Measurements from ENCODE around the gene GARS1.

The GARS1 gene

DNA sequence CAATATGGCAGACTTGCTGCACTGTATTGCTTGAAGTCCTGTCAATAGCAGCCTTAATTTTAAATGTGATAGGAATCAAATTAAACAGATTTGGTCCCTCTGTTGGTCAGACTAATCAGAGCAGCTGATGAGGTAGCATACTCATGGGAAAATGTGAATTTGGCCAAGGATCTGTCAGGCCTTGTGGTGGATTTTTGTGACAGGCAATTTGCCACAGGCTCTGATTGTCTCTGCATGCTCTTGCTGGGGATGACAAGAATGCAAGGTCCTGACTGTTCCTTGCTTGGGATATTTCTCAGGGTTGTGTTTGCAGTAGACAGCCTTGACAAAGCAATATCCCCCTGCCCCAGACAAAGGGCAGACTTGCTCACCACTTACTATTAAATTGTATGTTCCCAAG is 41.5 kb upstream of the GARS1 start:
- no peak for FAIRE-seq
- TF ChIP-seq, protein P1, sequence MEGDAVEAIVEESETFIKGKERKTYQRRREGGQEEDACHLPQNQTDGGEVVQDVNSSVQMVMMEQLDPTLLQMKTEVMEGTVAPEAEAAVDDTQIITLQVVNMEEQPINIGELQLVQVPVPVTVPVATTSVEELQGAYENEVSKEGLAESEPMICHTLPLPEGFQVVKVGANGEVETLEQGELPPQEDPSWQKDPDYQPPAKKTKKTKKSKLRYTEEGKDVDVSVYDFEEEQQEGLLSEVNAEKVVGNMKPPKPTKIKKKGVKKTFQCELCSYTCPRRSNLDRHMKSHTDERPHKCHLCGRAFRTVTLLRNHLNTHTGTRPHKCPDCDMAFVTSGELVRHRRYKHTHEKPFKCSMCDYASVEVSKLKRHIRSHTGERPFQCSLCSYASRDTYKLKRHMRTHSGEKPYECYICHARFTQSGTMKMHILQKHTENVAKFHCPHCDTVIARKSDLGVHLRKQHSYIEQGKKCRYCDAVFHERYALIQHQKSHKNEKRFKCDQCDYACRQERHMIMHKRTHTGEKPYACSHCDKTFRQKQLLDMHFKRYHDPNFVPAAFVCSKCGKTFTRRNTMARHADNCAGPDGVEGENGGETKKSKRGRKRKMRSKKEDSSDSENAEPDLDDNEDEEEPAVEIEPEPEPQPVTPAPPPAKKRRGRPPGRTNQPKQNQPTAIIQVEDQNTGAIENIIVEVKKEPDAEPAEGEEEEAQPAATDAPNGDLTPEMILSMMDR (IDR thresholded peaks at IDR 0.05; ENCODE audit: insufficient read depth, missing control alignments), result no peak
- DNase-seq (ENCODE audit: insufficient read length, low spot score), result no peak

- DNase-seq (ENCODE audit: insufficient read length, low spot score), result no peak
- TF ChIP-seq, protein P1 (IDR thresholded peaks at IDR 0.05; ENCODE audit: insufficient read depth, missing control alignments), result no peak
- no peak for FAIRE-seq
Observed at GRCh38 chr7:30553546-30553945, 41.1 kb upstream of the GARS1 start.

- TF ChIP-seq, protein P1 (IDR thresholded peaks at IDR 0.05; ENCODE audit: insufficient read depth, missing control alignments), result no peak
- FAIRE-seq (no peak), DNase-seq (ENCODE audit: insufficient read length, low spot score) (no peak)
Observed at GRCh38 chr7:30555525-30555924, 39.2 kb upstream of the GARS1 start.

GRCh38 chr7:30556840-30557239 is 37.8 kb upstream of the GARS1 start:
- no peak for FAIRE-seq
- no peak for DNase-seq (ENCODE audit: insufficient read length, low spot score)

GRCh38 chr7:30557245-30557644 is 37.4 kb upstream of the GARS1 start:
- DNase-seq (ENCODE audit: insufficient read length, low spot score) (no peak), FAIRE-seq (no peak)
- TF ChIP-seq, protein P1 (IDR thresholded peaks at IDR 0.05; ENCODE audit: insufficient read depth, missing control alignments), result no peak

More at GRCh38 chr7:30556840-30557239, 37.8 kb upstream of the GARS1 start:
- TF ChIP-seq, protein P1 (IDR thresholded peaks at IDR 0.05; ENCODE audit: insufficient read depth, missing control alignments), result no peak

DNA sequence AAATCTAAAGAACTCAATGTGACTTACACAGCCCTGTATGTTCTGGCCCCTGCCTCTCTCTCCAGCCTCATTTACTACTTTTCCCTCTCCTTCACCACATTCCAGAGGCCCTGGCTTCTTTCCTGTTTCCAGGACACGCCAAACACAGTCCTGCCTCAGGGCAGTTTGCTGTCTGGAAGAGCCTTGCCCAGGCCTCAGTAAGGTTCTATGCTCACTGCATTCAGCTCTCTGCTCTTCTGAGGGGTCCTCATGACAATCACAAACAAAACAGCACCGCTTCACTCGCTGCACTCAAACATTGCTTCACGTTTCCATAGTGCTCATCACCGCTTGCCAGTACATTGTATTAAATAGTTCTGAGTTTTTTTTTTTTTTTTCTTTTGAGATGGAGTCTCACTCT is 35.1 kb upstream of the GARS1 start:
- no peak for DNase-seq (ENCODE audit: insufficient read length, low spot score)
- FAIRE-seq, result no peak
- TF ChIP-seq, protein P1 (IDR thresholded peaks at IDR 0.05; ENCODE audit: insufficient read depth, missing control alignments), result no peak

GRCh38 chr7:30561389-30561788 is 33.3 kb upstream of the GARS1 start:
- no peak for FAIRE-seq
- TF ChIP-seq, protein P1 (IDR thresholded peaks at IDR 0.05; ENCODE audit: insufficient read depth, missing control alignments), result no peak
- DNase-seq (ENCODE audit: insufficient read length, low spot score), result no peak
